ENCODE measurements around the gene EFNB3.
A peak's percentile ranks its signal among the peaks of the same experiment; 100 is the strongest.

The EFNB3 gene, protein sequence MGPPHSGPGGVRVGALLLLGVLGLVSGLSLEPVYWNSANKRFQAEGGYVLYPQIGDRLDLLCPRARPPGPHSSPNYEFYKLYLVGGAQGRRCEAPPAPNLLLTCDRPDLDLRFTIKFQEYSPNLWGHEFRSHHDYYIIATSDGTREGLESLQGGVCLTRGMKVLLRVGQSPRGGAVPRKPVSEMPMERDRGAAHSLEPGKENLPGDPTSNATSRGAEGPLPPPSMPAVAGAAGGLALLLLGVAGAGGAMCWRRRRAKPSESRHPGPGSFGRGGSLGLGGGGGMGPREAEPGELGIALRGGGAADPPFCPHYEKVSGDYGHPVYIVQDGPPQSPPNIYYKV

DNA sequence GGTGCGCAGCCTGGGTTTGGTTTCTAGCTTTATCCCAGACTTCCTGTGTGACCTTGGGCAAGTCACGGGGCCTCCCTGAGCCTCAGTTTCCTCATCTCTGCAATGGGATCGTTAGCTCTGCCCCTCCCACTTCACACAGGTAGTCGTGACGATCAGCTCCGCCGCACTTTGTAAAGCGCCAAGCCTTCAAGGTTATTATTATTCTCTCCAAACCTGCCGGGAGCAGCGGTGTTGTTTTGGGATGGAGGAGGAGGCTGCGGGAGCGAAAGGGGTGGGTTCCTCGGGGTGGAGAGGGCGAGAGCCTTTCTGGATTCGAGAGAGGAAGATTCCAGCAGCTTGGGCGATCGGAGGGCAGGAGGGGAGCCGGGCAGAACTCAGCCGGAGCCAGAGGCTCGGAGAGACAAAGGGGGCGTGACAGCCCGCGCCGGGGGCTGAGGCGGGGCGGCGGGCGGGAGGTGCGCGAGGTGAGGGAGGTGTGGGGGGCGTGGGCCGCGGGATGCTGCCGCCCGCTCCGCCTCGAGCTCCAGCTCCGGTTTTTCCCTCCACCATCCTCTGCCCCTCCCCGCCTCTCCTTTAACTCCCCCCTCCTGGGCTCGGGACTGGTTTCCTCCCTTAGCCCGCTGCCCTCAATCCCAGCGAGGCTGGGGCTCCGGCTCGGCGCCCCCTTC, at the start of gene EFNB3:
EFNB3 (plus strand) TSS at position 602 of the 668 bp plus-strand sequence. CDS start 397 bp downstream, outside the sequence.
- DNase-seq: no peak

DNA sequence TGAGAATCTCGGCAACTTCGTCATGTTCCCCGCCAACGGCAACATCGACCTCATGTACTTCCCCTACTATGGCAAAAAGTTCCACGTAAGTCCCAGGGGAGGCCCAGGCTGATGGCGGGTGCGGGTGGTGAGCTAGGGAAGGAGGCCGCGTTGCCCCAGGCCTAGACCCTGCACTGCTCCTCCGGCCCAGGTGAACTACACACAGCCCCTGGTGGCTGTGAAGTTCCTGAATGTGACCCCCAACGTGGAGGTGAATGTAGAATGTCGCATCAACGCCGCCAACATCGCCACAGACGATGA, 49.5 kb upstream of the EFNB3 start:
- no peak for DNase-seq

DNA sequence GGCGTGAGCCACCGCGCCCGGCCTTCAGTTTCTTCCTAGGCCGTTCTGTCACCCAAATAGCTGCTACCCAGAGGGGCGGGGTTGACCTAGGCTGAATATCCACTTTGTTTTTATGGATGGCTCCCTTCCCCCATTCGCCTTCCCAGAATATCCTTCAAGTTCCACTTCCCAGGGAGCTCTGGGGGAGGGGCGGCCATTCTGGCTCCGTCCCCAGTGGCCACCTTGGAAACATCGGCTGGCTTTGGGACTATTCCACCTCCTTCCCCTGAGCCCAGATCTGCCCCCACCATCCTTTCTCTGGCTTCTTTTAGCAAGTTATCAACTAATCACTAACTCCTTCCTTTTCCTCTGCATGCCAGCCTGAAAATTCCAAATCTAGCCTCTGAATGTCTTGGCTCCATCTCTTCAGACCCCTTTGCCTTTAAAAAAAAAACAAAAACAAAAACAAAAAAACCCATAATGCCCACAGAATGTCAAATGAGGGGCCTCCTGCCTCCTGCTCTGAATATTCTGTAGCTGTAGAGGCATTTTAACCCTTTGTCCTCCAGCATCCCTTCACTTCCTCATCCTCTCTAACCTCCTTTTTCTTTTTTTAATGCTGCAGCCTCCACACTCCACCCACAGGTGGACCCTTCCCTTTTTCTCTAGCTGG, 47.9 kb upstream of the EFNB3 start:
- no peak for DNase-seq

DNA sequence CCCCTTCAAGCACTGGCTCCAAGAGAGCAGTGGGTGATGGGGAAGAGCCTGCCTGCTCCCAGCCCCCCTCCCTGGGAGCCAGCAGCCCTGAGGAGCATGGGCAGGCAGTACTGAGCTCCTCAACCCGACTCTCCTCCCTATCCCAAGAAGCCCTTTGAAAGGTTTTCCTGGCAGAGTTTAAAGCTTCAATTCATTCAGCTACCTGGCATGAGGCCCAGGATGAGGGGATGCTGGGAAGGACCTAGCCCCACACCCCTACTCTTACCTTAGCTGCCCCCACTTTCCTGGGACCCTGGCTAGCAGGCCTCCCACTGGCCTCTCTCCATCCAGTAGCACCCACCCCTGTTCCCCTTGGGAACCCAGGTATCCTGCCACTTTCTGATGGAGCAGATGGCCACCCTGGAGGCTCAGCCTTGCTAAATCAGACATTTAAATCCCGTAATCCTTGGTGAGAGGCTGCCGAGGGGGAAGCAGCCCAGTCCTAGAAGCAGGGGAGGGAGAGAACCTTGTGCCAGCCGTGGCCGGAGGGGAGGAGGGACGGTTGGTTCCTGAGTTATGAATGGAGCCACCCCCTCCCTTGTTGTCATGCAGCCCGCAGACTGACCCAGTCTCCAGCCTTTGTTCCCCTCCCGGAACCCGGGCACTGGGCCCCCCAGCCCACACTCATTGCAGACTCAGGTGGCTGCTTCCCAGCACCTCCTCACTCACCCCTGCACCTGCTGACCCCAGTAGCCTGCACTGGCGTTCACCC, 37.2 kb upstream of the EFNB3 start:
- DNase-seq: peak; percentile 38

GRCh38 chr17:7668482-7668881, 36.5 kb upstream of the EFNB3 start:
- no peak for DNase-seq

- DNase-seq: no peak
Measured at GRCh38 chr17:7673239-7673638, 31.8 kb upstream of the EFNB3 start.

GRCh38 chr17:7674934-7675333, 30.1 kb upstream of the EFNB3 start:
- DNase-seq: no peak

GRCh38 chr17:7676533-7676932, 28.5 kb upstream of the EFNB3 start:
- no peak for DNase-seq

DNA sequence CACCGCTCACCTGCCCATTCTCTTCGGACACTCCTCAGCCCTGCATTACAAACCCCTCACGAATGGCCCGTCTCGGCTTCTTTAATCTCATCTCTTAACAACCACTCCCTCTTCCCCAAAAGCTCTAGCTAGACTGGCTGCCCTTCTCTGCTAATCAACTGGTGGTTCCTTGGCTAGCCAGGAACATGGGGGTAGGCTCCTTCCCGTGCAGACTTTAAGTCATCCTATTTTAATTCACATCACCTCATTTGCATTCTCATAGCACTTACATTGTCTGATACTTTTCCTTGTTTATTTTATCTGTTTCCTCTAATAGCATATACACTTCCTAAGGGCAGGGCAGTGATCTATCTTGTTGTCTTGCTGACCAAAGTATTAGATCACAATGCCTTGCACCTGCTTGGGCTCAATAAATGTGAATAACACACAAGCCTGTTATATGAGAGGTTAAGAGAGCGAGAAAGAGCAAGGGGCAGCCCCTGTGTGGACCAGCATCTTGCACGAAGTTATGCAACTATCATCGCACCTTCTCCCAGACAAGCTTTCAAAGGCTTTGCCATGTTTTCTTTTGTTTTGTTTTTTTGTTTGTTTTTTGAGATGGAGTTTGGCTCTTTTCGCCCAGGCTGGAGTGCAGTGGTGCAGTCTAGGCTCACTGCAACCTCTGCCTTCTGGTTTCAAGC, 27.5 kb upstream of the EFNB3 start:
- DNase-seq: no peak

GRCh38 chr17:7684851-7685532, 20.0 kb upstream of the EFNB3 start:
- no peak for DNase-seq

GRCh38 chr17:7685533-7686221, 19.3 kb upstream of the EFNB3 start:
- peak; percentile 33 for DNase-seq

DNA sequence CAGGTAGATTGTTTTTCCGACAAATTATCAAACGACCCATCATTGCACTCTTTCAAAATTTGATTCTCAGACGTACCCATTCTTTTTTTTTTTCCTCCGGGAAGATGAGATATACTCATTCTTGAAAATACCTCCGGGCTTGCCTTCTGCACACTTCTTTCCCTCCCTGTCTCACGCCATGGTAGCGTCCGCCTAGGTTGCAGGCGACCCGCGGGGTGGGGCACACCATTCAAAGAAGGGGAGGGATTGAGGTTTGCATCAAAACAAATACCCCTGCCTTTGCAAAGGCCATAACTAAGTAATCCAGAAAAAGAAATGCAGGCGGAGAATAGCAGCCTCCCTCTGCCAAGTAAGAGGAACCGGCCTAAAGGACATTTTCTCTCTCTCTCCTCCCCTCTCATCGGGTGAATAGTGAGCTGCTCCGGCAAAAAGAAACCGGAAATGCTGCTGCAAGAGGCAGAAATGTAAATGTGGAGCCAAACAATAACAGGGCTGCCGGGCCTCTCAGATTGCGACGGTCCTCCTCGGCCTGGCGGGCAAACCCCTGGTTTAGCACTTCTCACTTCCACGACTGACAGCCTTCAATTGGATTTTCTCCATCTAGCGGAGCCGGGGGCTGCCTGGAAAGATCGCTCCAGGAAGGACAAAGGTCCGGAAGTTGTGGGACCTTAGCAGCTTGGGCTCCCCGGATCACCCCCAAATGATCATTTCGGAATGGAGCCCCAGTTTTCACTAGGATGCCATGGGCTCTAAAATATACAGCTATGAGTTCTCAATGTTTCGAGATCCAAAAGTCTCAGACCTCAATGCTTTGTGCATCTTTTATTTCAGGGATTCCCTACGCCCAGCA, 18.6 kb upstream of the EFNB3 start:
- peak; percentile 29 for DNase-seq

GRCh38 chr17:7687072-7687907, 17.7 kb upstream of the EFNB3 start, which contains the start of gene TP53:
Gene TP53 (minus strand): TSS chr17:7687490. CDS start chr17:7676594, 10,896 bp downstream.
- peak; percentile 29 for DNase-seq

DNA sequence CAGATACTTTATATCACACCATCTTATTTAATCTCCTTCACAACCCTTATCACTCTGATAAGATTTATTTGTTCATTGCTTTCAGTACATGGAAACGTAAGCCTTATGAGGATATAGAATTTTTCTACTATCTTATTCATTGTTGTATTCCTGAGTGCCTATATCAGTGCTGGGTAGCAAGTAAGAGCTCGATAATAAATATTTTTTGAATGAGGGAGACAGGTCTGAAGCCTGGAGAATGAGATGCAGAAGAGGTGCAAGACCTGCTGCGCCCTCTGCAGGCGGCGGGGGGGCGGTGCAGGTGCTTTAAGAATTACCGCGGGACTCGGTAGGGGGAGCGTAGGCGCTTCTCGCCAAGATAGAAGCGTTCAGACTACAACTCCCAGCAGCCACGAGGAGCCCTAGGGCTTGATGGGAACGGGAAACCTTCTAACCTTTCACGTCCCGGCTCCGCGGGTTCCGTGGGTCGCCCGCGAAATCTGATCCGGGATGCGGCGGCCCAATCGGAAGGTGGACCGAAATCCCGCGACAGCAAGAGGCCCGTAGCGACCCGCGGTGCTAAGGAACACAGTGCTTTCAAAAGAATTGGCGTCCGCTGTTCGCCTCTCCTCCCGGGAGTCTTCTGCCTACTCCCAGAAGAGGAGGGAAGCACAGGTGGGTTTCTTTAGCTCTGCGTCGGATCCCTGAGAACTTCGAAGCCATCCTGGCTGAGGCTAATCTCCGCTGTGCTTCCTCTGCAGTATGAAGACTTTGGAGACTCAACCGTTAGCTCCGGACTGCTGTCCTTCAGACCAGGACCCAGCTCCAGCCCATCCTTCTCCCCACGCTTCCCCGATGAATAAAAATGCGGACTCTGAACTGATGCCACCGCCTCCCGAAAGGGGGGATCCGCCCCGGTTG, 16.8 kb upstream of the EFNB3 start, which contains the start of gene WRAP53:
WRAP53 (plus strand) TSS at position 570 of the 900 bp plus-strand sequence; CDS start at position 742, 172 bp downstream.
- DNase-seq: peak; percentile 76

DNA sequence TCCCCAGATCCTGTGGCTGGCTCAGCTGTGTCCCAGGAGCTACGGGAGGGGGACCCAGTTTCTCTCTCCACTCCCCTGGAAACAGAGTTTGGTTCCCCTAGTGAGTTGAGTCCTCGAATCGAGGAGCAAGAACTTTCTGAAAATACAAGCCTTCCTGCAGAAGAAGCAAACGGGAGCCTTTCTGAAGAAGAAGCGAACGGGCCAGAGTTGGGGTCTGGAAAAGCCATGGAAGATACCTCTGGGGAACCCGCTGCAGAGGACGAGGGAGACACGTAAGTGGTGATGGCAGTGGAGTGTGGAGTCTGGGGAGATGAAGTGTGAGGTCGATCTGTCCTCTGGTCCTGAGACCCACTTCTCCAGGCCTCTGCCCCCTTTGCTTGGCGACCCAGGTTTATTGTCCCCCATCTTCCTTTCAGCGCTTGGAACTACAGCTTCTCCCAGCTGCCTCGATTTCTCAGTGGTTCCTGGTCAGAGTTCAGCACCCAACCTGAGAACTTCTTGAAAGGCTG, 16.1 kb upstream of the EFNB3 start:
- DNase-seq: no peak

DNA sequence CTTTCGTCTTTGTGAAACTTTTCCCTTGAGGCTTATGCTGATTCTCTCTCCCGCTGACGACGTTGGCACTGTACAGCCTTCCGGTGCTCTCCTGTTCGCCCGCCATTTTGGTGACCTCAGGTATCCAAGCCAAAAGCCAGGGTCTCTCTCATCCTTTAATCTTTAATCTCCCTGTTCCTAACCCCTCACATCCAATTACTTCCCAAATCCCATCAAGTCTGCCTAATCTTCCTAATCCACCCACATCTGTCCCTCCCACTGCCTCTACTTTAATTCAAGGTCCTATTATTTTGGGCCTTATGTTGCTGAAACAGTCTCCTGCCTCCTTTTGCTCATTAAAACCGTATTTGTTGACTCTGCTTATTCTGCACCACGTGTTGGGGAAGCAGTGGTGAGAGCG, 9.4 kb upstream of the EFNB3 start:
- DNase-seq: peak; percentile 50

DNA sequence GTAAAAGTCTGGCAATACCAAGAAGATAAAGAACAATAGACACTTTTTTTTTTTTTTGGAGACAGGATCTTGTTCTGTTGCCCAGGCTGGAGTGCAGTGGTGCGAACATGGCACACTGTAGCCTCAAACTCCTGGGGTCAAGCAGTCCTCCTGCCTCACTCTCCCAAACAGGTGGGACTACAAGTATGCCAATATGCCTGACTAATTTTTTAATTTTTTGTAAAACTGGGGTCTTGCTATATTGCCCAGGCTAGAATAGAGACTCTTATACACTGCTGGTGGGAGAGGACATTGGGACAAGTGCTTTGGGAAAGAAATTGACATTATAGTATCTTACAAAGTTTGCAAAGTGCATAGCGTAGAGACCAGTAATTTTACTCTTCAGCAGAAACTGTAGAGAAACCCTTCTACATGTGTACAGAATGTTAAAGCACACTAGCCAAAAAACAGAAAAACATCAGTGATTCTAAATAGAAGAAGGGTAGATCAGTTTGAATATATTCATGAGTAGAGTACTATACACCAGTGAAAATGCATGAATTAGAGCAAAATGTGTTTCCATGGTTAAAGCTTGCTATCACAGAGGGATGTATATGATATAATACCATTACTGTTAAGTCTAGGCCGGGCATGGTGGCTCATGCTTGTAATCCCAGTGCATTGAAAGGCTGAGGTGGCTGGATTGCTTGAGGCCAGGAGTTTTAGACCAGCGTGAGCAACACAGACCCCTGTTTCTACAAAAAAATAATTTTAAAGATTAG, 7.0 kb upstream of the EFNB3 start:
- DNase-seq: no peak
